ENCODE data around the gene GBA3. TPM values are rescaled to one million over a fixed set of nuclear protein-coding genes. Genes with fewer than 3 reads are reported as not detected.

Gene GBA3
- total and polyA plus RNA-seq, 2 experiments from 2014 or later = not detected

- Histone ChIP-seq H3K79me2 (replicated peaks; ENCODE audit: insufficient read depth) (no peaks in the 10 kb centered on the region), H2AFZ (no peak overlapping the region), H3K4me1 (ENCODE audit: insufficient read depth) (no peaks in the 10 kb centered on the region), H3F3A (replicated peaks; ENCODE audit: low read depth) (no peaks in the 10 kb centered on the region), H4K20me1 (replicated peaks; ENCODE audit: insufficient read depth) (no peaks in the 10 kb centered on the region), H3K4me2 (no peak overlapping the region), H3K27ac (ENCODE audit: low read depth) (no peak overlapping the region), H3K27me3 (ENCODE audit: insufficient read depth) (no peaks in the 10 kb centered on the region), H3K36me3 (ENCODE audit: insufficient read depth) (no peaks in the 10 kb centered on the region), H3K9me2 (ENCODE audit: insufficient read depth) (peaks cover 4% of the 10 kb centered on the region; the same call in 1 of the 2 replicates), H3K4me3 (no peak overlapping the region)
- ATAC-seq (no peak), DNase-seq (ENCODE audit: low spot score) (no peak)
- TF ChIP-seq JUNB (IDR thresholded peaks at IDR 0.05; ENCODE audit: unreplicated experiment) = no peak
- no peak for TF ChIP-seq ZNF331 (CRISPR knock-in tag; IDR thresholded peaks at IDR 0.05; ENCODE audit: low read depth)
- TF ChIP-seq CTCF (conservative IDR thresholded peaks at IDR 0.05; ENCODE audit: low read depth in 2 of 2) = no peak
- no peak for TF ChIP-seq EZH2 (IDR thresholded peaks at IDR 0.05; ENCODE audit: low read depth, unreplicated experiment)
- no peak for TF ChIP-seq EZH2phosphoT487 (IDR thresholded peaks at IDR 0.05; ENCODE audit: unreplicated experiment)
- TF ChIP-seq NANOG (IDR thresholded peaks at IDR 0.05; ENCODE audit: borderline replicate concordance) = no peak
- TF ChIP-seq STAT1 (IDR thresholded peaks at IDR 0.05; ENCODE audit: unreplicated experiment) = no peak
- TF ChIP-seq CREB1 (CRISPR knock-in tag; IDR thresholded peaks at IDR 0.05; ENCODE audit: low read depth) = no peak
- TF ChIP-seq POLR2AphosphoS5 (IDR thresholded peaks at IDR 0.05; ENCODE audit: low read depth) = no peak
- TF ChIP-seq ZNF462 (CRISPR knock-in tag; IDR thresholded peaks at IDR 0.05) = no peak
- TF ChIP-seq ETS1 (IDR thresholded peaks at IDR 0.05) = no peak
- TF ChIP-seq REST (IDR thresholded peaks at IDR 0.05; ENCODE audit: unreplicated experiment) = no peak
- TF ChIP-seq ZNF114 (CRISPR knock-in tag; IDR thresholded peaks at IDR 0.05) = no peak
- Mint-ChIP-seq H3K4me1 (no peaks in the 10 kb centered on the region), H3K27ac (no peak overlapping the region), H3K36me3 (ENCODE audit: low read depth) (no peaks in the 10 kb centered on the region), H3K27me3 (ENCODE audit: insufficient read depth, low read depth, poor library complexity) (peaks cover 2% of the 10 kb centered on the region), H3K4me3 (no peak overlapping the region), H3K9me3 (no peaks in the 10 kb centered on the region)
These were observed 9.0 kb upstream of the GBA3 start for GRCh38 chr4:22683726-22684125.
